ENCODE results near the gene MRPL48.
"Not testable (repeated sequence)": the region's sequence is repeated elsewhere in the genome, so short reads cannot be mapped to it uniquely, and the experiment has no call there.

The MRPL48 gene

GRCh38 chr11:73839123-73839457, 51.4 kb downstream of the MRPL48 start:
- no peak for DNase-seq (ENCODE audit: low read depth, low spot score)

- DNase-seq (ENCODE audit: low read depth, low spot score) = no peak
These were observed 63.5 kb downstream of the MRPL48 start for GRCh38 chr11:73851046-73851764.

- no peak for DNase-seq (ENCODE audit: low read depth, low spot score)
These were observed 64.4 kb downstream of the MRPL48 start for GRCh38 chr11:73852049-73852448.

- no peak for DNase-seq (ENCODE audit: low read depth, low spot score)
These were observed 67.0 kb downstream of the MRPL48 start for GRCh38 chr11:73854680-73855079.

- DNase-seq (ENCODE audit: low read depth, low spot score) = no peak
These were observed 68.4 kb downstream of the MRPL48 start for GRCh38 chr11:73856031-73856567.

- no peak for DNase-seq (ENCODE audit: low read depth, low spot score)
These were observed 72.0 kb downstream of the MRPL48 start for GRCh38 chr11:73859671-73860070.

GRCh38 chr11:73860202-73860601, 72.5 kb downstream of the MRPL48 start:
- DNase-seq (ENCODE audit: low read depth, low spot score) = no peak

GRCh38 chr11:73862986-73863385, 75.3 kb downstream of the MRPL48 start:
- no peak for DNase-seq (ENCODE audit: low read depth, low spot score)

- DNase-seq (ENCODE audit: low read depth, low spot score) = no peak
These were observed 78.5 kb downstream of the MRPL48 start for GRCh38 chr11:73866095-73866579.

- DNase-seq (ENCODE audit: low read depth, low spot score) = peak; percentile 26
These were observed 78.9 kb downstream of the MRPL48 start for GRCh38 chr11:73866586-73866996.

GRCh38 chr11:73869332-73869949, 81.8 kb downstream of the MRPL48 start:
- DNase-seq (ENCODE audit: low read depth, low spot score) = no peak

- no peak for DNase-seq (ENCODE audit: low read depth, low spot score)
These were observed 82.6 kb downstream of the MRPL48 start for GRCh38 chr11:73870261-73870660.

GRCh38 chr11:73872749-73873357, 85.2 kb downstream of the MRPL48 start:
- no peak for DNase-seq (ENCODE audit: low read depth, low spot score)

GRCh38 chr11:73875380-73875779, 87.7 kb downstream of the MRPL48 start:
- DNase-seq (ENCODE audit: low read depth, low spot score) = no peak

- DNase-seq (ENCODE audit: low read depth, low spot score) = no peak
These were observed 88.2 kb downstream of the MRPL48 start for GRCh38 chr11:73875840-73876239.

GRCh38 chr11:73876424-73877310, 89.0 kb downstream of the MRPL48 start, which contains the start of the genes COA4 and PAAF1:
Gene COA4, minus strand, starts transcription at chr11:73876846. Its CDS starts 3,468 bp downstream, at chr11:73873378.
Gene PAAF1, plus strand, starts transcription at chr11:73876999. Its CDS starts 23 bp downstream, at chr11:73877022.
- peak; percentile 83 for DNase-seq (ENCODE audit: low read depth, low spot score)

- DNase-seq (ENCODE audit: low read depth, low spot score) = no peak
These were observed 91.1 kb downstream of the MRPL48 start for GRCh38 chr11:73878771-73879170.

- not testable (repeated sequence) for DNase-seq (ENCODE audit: low read depth, low spot score)
These were observed 92.8 kb downstream of the MRPL48 start for GRCh38 chr11:73880449-73880848.

GRCh38 chr11:73883856-73884255, 96.2 kb downstream of the MRPL48 start:
- DNase-seq (ENCODE audit: low read depth, low spot score) = no peak

GRCh38 chr11:73888244-73888643, 100.6 kb downstream of the MRPL48 start:
- no peak for DNase-seq (ENCODE audit: low read depth, low spot score)

- DNase-seq (ENCODE audit: low read depth, low spot score) = no peak
These were observed 101.3 kb downstream of the MRPL48 start for GRCh38 chr11:73889019-73889418.

Data from smooth muscle cell of the brain vasculature (primary cell).